CD4-positive, alpha-beta T cell treated with Interleukin-1 beta for 1 hour (primary cell): ENCODE results near the gene MGRN1.
A peak's percentile ranks its signal among the peaks of the same experiment; 100 is the strongest.

Experiments used
- DNase-seq, 2 donors: peaks; one replicate each; pipeline ENCODE4 v3.0.0-alpha.2; 2020 to 2022

Gene MGRN1

DNA sequence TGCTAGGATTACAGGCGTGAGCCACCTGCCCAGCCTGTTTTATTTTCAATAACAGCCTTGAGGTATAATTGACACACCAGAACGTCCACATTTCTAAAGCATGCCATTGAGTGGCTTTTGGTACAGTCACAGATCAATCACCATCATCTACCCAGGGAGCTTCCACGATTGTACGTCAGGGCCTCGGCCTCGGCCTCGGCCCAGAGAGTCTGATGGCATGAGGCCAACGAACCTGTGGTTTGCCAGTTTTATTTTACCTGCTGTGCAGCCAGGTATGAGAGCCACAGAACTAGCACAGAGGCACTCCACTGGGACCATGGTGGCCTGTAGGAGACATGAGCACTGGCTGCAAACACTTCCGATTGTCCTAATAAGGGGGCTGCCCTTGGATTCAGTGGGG, 18.3 kb upstream of the MGRN1 start:
- DNase-seq, result no peak

DNA sequence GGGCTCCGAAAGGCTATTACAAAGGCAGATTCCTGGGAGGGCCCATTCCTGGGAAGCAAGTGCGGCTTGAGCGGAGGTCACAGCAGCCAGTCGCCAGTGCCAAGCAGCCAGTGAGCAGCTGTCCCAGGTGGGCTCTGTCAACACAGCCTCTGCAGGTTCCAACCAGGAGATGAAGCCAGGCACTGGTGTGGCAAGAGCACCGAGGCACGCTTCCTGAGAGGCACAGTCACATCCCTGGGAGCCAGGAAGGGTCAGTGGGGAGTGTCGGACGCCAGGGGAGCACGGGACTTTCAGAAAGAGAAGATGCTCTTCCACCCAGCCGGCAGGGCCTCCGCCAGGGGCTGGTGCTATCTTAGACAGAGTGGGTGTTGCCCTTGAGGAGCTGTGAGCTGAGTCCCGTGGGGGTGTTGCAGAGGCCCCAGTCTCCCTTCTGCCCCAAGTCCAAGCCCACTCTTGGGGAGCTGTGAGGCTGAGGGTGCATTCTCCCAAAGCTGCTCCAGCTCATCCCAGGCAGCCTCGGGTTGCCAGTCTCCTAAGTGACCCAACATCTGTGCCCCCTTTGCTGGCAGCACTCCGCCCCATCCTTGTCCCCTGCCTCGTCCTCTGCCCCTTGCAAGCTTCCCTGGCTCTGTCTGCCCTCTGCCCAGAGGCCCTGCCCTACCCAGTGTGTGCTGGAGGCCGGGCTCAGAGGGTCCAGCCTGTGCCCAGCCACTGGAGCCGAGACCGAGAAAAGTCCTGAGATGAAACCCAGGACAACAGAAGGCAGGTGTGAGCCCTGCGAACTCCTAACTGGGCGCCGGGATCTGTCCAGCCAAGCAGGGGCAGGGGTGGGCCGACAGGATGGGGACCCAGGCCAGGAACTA, 16.6 kb upstream of the MGRN1 start:
- no peak for DNase-seq

DNA sequence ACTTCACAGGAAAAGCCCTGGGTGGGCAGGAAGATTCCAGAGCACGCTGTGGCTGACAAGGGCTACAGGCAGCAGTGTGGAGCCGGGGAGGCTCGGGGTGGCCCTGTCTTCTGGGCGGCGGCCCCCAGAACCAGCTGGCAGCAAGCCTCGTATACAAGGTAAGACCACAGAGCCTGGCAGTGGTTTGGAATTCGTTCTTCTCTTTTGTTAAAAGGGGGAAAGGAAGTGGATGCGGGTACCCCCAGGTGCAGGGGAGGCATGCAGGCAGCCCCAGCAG, 16.0 kb upstream of the MGRN1 start:
- no peak for DNase-seq

DNA sequence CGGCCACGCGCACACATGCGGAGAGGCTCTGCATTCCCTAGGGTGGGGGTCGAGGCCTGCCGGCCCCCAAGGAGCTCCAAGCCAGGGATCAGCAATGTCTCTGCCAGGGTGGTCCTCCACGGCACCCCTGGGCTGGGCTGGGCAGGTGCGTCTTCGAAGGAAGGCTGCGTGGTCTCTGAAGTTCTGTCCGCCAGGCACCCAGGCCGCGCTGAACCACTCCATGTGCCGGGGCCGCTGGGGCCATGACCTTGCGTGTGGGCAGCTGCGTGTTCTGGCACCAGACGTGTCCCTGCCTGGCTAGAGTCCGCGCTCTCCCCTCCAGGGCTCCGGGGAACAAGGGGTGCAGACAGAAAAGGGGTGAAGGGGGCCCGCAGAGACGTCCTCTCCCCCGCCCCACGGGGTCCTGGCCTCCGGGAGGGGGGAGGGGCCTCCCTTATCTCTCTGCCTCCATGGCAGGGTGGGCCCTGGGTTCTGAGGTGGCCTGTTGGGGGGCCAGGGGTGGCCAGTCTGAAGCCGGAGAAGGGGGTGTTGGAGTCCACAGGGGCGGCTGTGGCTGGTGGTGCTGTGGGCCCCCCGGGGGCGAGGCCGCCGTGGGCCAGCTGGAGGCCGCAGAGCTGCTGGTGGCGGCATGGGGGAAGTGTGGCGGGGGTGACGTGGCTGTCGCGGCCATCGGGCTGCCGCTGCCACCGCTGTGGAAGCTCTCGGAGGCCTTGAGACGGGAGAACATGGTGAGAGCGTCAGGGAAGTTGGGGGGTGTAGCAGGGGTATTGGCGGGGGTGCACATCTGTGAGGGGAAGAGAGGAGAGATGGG, 15.2 kb upstream of the MGRN1 start:
- no peak for DNase-seq

DNA sequence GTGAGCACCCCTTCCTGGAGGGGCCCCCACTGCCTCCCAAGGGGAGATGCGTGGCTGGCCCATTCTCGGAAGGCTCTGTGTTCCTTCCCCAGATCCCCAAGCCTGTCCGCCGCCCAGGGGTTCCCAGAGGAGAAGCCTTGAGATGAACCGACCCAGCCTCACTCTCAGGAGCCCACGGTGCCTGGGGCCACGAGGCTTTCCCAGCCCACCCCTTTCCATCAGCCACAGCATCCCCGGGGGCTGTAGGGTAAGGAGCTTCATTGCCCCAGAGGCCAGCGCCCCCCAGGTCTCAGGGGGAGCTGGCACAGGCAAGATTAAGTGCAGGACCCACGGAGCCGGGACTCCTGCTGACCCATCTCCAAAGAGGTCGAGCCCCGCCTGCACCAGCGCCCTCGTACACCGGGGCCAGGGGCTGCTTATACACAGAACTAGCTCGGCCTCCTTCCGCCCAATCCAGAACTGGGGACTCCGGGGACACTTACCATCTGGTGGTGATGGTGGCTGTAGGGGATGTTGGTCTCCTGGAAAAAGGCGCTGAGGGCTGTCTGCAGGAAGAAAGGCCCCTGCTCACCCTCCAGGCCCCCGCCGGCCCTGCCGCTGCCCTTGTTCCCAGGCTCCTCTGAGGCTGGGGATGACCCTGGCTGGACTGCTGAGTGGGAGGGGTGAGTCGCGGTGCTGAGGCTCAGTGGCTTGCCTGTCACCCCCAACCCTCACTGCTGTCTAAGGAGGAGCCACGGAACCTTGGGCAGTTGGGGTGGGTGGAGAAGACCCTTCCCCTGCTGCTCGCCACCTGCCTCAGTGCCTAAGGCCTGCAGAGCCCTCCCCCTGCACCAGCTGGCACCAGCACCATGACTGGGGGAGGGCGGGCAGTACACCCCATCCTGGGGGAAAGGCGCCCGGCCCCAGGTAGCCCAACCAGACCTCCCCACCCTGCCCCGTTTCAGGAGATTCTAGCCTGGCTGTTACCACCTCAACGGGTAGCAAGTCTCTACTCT, 14.3 kb upstream of the MGRN1 start:
- DNase-seq, result no peak

DNA sequence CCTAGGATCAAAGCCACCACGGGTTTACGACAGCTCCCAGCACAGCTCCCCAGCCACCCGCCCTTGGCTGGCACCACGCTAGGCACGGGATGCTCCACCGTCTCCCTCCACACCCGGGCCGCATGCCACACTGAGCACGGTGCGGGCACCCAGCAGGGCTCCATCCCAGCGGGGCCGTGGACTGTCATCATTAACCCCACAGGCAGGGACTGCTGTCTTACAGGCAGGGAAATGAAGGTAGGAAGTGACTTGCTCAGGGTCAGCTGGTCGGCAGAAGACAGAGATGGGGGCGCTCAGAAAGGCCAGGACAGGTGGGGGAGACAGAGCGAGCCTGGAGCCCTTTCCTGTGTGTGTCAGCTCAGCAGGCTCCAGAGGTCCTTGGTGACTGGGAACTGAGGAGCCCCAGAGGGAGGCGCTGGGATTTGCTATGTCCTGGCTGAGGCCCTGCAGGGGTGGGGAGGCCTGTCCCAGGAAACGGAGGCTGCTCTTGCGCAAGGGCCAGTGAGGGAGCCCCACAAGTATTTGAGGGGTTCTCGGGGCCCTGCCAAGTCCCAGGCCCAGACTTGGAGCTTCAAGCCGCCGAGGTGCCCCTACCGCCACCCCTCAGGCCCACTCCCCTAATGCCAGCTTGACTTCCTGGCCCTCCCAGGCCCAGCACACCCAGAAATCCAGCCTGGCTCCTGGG, 13.1 kb upstream of the MGRN1 start:
- DNase-seq, result no peak

DNA sequence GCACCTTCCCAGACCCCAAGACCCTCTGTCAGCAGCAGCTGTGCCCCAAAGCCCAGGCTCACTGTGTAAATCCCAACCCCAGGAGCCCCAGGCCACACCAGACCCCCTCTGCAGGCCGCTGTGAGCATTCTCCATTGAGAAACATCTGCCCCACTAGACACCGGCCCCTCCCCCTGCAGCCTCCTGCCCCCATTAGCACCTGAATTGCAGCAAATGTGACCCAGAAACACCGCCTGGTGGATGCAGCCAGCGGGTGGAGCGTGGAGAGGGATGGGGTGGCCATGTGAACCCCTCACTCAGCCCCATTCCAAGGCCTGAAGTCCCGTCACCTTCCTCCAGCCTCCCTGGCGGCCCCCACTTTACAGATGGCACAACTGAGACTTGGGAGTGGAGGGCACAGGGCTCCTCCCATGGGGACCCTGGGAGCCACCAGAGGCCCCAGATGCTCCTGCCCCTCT, 12.1 kb upstream of the MGRN1 start:
- DNase-seq, result no peak

DNA sequence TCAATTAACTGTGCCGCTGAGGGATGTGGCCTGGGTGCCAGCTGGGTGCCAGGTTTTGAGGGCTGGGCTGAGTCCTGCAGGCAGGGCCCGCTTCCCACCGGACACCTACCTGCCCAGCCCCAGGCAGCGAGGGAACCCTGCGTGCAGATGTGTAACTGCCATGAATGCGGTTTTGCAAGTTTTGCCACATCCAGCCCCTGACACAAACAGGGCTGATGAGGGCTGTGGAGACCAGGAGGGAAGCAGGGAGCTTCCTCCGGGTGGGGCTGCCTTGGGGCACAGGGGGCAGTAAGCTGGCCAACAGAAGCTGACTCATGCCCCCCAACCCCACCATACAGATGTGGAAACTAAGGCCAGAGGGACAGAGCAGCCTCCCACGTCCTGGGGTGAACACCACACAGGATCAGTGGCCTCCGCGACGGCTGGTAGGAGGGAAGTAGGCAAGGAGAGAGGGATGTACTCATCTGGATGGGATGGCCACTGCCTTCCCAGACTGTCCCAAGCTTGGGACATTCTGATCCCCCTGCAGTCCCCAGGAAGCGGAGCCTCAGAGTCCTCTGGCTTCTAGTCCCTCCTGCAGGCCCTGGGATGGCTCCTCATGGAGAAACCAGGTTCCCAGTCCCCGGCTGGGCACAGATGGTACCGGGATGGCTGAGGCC, 11.5 kb upstream of the MGRN1 start:
- no peak for DNase-seq

DNA sequence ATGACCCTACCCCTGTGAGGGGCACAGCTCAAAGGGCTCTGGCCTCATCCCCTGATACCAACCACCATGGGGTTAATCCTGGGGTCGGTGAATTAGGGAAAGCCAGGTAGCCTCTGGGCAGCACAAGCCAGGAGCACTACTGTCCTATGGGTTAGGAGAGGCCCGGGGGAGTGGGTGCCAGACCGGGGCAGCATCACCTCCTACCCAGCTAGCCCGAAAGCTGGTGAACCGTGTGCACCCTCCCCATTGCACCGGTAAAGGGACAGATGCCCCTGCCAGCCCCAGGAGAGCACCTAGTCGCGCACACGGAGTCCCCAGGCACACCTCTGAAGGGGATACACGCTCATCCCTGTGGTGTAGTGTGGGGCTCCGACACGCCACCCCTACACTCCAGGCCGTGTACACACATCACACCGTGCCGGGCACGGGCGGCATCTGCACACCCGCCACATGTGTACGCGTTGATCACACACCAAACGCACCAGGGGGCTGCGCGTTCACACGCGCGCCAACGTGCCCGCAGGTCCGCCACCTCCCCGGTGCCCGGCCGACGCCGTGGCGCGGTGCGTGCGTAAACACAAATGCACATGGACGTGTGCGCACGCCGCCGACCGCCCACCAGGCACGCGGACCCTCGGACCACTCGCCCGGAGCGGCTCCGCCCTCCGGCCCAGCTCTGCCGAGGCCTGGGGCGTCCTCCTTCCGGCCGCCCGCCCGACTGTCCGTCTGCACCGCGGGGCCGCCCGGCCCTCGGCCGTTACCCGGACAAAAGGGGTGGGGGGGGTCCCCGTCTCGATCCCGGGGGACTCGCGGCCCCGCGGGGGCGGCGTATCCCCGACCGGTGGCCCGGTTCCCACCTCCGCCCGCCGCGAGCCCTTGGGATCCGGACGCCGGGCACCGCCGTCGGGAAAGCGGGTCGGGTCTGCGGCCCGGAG, 10.7 kb upstream of the MGRN1 start:
- peak; percentile 14 to 17 for DNase-seq

DNA sequence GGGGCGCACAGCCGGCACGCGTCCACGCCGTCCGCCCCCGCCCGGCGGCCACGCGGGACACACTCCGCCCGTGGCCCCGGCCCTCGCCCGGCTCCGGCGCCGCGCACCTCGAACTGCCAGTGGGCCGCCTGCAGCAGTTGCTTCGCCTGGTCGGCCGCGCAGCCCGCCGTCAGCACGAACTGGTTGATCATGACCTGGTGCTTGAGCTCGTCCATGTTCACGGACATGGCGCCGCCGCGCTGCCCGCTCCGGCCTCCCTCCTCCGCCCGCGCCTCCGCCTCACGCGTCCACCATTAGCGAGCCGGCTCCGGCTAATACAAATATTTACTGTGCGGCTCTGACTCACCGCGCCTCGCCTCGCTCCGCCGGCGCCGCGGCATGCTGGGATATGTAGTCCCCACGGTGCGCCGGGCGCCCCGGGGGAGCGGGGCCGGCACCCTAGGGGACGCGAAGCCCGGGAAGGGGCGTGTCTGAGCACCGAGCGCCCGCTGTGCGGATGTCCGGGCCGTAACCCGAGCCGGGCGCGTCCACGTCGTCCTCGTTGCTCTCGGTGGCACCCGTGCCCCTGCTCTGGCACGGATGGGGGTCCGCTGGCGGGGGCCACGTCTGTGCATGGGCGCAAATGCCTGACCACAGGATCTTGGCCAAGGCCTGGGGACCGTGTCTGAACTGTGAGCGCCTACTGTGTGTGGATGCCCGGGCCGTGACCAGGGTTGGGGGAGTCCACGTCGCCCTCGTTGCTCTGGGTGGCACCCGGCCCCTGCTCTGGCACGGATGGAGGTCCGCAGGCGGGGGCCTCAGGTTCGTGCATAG, 9.8 kb upstream of the MGRN1 start, which contains the start of gene UBALD1:
UBALD1 (minus strand) TSS at position 318 of the 813 bp plus-strand sequence; CDS start at position 227, 91 bp downstream.
- peak; percentile 83 to 85 for DNase-seq

DNA sequence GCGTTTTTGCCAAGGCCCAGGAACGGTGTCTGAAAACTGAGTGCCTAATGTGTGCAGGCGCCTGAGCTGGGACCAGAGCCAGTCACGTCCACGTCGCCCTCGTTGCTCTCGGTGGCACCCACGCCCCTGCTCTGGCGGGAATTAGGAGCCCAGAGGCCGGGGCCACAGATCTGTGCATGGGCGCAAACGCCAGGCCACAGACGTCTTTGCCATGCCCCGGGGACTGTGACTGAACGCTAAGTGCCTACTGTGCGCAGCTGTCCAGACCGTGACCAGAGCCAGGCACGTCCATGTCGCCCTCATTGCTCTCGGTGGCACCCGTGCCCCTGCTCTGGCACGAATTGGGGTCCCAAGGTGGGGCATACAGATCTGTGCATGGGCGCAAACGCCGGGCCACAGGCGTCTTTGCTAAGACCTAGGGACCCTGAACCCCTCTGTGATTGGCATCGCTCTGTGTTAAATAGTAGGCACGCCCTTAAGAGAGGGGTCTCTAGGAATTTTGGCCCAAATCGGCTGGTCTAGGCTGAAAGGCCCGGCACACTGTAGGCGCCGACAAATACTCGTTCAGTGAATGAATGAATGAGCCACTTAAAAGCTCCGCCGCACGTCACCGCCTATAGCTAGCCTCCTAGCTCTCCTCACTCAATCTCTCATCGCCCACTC, 9.1 kb upstream of the MGRN1 start:
- DNase-seq, result peak in 1 of 2 donors; percentile 4

DNA sequence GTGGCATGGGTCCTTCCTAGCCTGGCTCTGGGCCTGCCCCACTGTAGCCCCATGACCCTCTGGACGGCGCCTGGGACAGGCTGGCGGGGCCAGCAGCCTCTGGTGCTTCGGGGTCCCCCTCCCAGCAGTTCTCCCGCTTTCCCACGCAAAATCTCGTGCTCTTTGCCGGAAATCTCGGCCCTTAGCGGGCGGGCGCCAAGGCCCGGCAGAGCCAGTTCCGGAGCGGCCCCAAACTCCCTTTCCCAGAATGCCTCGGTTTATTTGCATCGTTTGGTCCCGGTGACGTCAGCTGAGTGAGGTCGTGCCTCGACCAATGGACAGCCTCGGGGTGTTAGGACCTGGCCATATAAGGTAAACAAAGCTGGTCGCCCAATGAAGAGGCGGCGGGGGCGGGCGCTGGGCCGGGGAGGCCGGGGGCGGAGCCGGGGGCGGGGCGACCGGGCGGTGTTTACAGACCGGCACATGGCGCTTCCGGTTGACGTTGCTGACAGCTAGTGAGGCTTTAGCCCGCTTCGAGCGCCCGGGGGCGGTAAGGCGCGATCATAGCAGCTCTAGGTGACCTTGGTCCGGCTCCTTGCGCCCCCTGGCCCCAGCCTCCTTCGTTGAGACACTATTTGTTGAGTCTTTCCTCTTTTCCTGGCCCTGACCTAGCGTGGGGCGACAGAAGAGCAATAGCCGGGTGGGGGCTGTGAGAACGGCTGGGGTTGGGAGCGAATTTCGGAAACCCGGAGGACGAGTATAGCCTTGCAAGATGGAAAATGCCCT, 8.4 kb upstream of the MGRN1 start:
- DNase-seq, result peak; percentile 100

DNA sequence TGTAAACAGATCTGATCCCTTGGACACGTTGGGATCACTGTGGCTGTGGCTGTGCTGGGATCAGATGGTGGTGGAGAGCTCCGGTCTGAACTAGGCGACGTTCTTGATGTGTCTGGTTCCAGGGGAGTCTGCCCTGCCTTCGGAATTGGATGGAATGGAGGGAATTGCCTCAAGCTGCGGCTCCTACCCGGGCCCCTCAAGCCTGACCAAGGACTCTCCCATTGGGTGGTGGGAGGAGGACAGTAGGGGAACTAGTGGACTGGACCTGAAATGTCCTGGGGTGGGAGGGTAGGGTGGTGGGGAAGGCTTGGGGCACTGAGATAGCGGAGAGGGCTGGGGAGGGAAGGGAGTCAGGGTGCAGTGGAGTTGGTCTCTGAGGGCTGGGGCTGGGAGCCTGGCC, 6.7 kb upstream of the MGRN1 start:
- DNase-seq, result no peak

DNA sequence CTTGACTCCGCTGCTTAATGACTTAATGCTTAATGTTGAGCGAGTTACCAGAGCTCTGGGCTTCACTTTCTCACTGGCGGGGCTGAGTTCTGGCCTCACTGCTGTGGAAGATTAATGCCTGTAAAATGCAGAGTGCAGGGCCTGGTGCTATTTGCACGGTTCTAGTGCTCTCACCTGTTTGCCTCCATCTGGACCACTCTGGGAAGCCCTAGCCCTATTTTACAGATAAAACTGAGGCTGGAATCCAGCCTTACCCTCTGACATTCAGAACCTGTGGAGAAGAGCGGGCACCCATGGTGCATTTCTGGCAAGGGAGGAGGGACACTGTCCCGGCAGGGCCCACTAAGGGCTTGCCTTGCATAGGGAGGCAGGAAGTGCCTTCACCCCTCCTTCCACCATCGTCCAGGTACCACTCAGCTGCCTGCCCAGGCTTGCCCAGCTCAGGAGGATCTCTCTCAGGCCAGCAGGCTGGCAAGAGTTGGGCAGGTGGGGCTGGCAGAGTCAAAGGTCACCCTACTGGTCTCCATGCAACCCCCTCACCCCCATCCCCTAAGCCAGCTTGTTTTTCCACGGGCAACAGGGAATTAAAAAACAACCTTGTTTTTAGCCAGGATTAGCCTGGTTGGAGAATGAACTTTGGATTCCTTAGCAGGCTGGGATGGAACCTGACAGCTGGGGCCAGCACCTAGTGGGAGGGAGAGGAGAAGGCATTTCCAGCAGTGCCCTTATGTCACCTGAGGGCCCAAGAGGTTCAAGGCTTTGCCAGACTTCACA, 5.8 kb upstream of the MGRN1 start:
- no peak for DNase-seq

DNA sequence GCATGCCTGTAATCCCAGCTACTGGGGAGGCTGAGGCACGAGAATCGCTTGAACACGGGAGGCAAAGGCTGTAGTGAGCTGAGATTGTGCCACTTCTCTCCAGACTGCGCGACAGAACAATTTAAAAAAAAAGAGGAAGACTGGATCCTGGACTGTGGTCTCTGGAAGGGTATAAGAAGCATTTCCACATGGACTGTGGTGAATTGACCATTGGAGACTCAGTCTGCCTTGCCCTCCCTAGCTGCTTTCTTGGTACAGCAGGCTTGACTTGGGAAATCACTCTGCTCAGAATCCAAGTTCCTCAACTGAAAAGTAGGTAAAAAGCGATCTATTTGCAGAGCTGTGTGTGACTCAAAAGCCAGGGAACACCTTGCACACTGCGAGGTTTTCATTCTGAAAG, 1.0 kb upstream of the MGRN1 start:
- DNase-seq, result no peak

DNA sequence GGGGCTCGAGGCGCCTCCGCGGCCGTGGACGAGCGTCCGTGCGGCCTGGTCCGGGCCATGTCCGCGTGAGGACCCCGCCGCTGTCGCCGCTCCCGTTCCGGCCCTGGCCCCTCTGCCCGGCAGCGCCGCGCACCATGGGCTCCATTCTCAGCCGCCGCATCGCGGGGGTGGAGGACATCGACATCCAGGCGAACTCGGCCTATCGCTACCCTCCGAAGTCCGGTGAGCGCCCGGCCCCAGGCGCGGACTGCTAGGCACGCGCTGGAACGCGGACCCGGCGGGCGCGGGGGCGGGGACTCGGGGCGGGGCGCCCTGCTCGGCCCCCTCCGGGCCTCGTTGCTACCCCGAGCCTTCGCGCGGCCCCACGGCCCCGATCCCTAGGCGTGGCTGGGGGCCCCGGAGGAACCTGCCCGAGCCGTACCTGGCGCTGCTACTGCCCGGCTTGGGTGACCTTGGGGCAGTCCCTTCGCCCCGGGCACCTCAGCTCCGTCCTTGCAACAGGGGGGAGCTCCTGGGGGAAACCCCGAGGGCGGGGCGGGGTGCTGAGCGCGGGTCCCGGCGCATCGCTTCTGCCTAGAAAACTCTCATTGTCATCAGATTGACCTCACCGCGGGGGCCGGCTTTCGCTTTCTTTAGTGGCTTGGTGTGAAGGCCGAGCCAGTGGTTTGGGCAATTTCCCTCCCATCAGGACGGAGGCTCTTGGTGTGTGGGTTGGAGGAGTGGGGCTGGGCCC, 367 bp downstream of the MGRN1 start:
- peak; percentile 80 to 83 for DNase-seq
